ENCODE results near the gene GAS6. TPM values are rescaled to one million over a fixed set of nuclear protein-coding genes. Genes with fewer than 3 reads are reported as not detected.
A peak's percentile ranks its signal among the peaks of the same experiment; 100 is the strongest.

Gene GAS6
- total RNA-seq, 6 experiments from 2014 or later = 669 to 813 (median 715) TPM

GRCh38 chr13:113805431-113806103 is 58.3 kb downstream of the GAS6 start:
- Mint-ChIP-seq H3K4me1 (ENCODE audit: low read depth) (peaks cover 12% of the 10 kb centered on the region), H3K4me3 (no peak overlapping the region), H3K9me3 (peaks cover 29% of the 10 kb centered on the region), H3K36me3 (ENCODE audit: low read depth) (peaks cover 17% of the 10 kb centered on the region), H3K27me3 (ENCODE audit: insufficient read depth) (peaks cover 7% of the 10 kb centered on the region), H3K27ac (no peak overlapping the region)
- DNase-seq = no peak
- no peak for TF ChIP-seq CTCF (IDR thresholded peaks at IDR 0.05)

GRCh38 chr13:113804703-113805430 is 59.0 kb downstream of the GAS6 start:
- peak; percentile 19; the same call in 1 of the 2 replicates for TF ChIP-seq CTCF (IDR thresholded peaks at IDR 0.05)
- Mint-ChIP-seq H3K27me3 (ENCODE audit: insufficient read depth) (peaks cover 2% of the 10 kb centered on the region), H3K4me1 (ENCODE audit: low read depth) (peaks cover 12% of the 10 kb centered on the region), H3K4me3 (no peak overlapping the region), H3K9me3 (peaks cover 22% of the 10 kb centered on the region), H3K27ac (no peak overlapping the region), H3K36me3 (ENCODE audit: low read depth) (peaks cover 12% of the 10 kb centered on the region)
- DNase-seq = no peak

- Mint-ChIP-seq H3K4me1 (ENCODE audit: low read depth) (peaks cover 12% of the 10 kb centered on the region), H3K27ac (no peak overlapping the region), H3K36me3 (ENCODE audit: low read depth) (peaks cover 12% of the 10 kb centered on the region), H3K4me3 (no peak overlapping the region), H3K27me3 (ENCODE audit: insufficient read depth) (peaks cover 3% of the 10 kb centered on the region), H3K9me3 (peaks cover 18% of the 10 kb centered on the region)
- no peak for TF ChIP-seq CTCF (IDR thresholded peaks at IDR 0.05)
- DNase-seq = no peak
Measured at GRCh38 chr13:113804017-113804702, 59.7 kb downstream of the GAS6 start.

GRCh38 chr13:113803409-113804016 is 60.4 kb downstream of the GAS6 start:
- TF ChIP-seq CTCF (IDR thresholded peaks at IDR 0.05) = no peak
- no peak overlapping the region for H3K27ac Mint-ChIP-seq
- H3K36me3 Mint-ChIP-seq (ENCODE audit: low read depth) = peaks cover 8% of the 10 kb centered on the region
- H3K4me3 Mint-ChIP-seq = no peak overlapping the region
- peaks cover 13% of the 10 kb centered on the region for H3K9me3 Mint-ChIP-seq
- peaks cover 3% of the 10 kb centered on the region for H3K27me3 Mint-ChIP-seq (ENCODE audit: insufficient read depth)
- DNase-seq = no peak
- H3K4me1 Mint-ChIP-seq (ENCODE audit: low read depth) = peaks cover 12% of the 10 kb centered on the region

- no peak overlapping the region for H3K27ac Mint-ChIP-seq
- H3K4me3 Mint-ChIP-seq = no peak overlapping the region
- peaks cover 3% of the 10 kb centered on the region for H3K27me3 Mint-ChIP-seq (ENCODE audit: insufficient read depth)
- no peak for TF ChIP-seq CTCF (IDR thresholded peaks at IDR 0.05)
- H3K9me3 Mint-ChIP-seq = peaks cover 5% of the 10 kb centered on the region
- peaks cover 12% of the 10 kb centered on the region for H3K4me1 Mint-ChIP-seq (ENCODE audit: low read depth)
- no peak for DNase-seq
- H3K36me3 Mint-ChIP-seq (ENCODE audit: low read depth) = peaks cover under 1% of the 10 kb centered on the region
Measured at GRCh38 chr13:113802761-113803160, 61.1 kb downstream of the GAS6 start.
